NT2/D1 (cell line): ENCODE data around the gene BOD1L1.

Experiments
- YY1 ChIP-seq: IDR thresholded peaks from 2 replicates; pipeline ENCODE4 v1.6.1; 2011; ENCODE audit not compliant: insufficient read length, insufficient read depth
- ZNF274 ChIP-seq: IDR thresholded peaks from 2 replicates; pipeline ENCODE4 v1.6.1; 2011; ENCODE audit warnings: mild to moderate bottlenecking, low read depth, low read length

DNA sequence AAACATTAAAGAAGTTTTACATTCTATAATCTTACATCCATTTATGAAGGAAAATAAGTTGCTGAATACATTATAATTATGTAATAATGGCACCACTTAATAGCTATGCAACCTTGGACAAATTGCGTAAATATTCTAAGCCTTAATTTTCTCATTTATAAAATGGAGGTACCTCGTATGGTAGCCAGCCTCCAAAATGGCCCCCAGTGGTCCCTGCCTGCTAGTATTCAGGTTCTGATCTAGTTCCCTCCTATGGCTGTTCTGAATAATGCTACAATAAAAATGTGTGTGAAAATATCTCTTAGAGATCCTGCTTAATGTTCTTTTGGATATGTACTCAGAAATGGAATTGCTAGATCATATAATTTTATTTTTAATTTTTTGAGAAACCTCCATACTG lies 72.2 kb downstream of the BOD1L1 start:
- TF ChIP-seq YY1 = no peak
- TF ChIP-seq ZNF274 = no peak
